Measurements from ENCODE around the gene PPM1N. TPM values are rescaled to one million over a fixed set of nuclear protein-coding genes. Genes with fewer than 3 reads are reported as not detected.

The PPM1N gene
- total and polyA plus RNA-seq, 8 donors = 0.22 to 2.1 (median 0.32) TPM

- no peaks in the 10 kb centered on the region for H3K27me3 ChIP-seq
- peak overlapping the region; percentile 11 to 60 (median 48) for H3K27ac ChIP-seq
- intact Hi-C loops (cut with DNase I) = no loop called here
- WGBS, 2 donors = 15 to 18% methylated on average over 13 of the region's 13 CpGs
- FAIRE-seq (no peak), ATAC-seq (peak; percentile 75 to 95 (median 88)), DNase-seq (peak; percentile 61 to 88 (median 77))
- TF ChIP-seq CTCF (IDR thresholded peaks at IDR 0.05) = no peak
- H3K4me1 ChIP-seq = peaks cover 8 to 19% (median 14%) of the 10 kb centered on the region in 3 donors
- no peak overlapping the region for H3K4me3 ChIP-seq
- no peaks in the 10 kb centered on the region for H3K9me3 ChIP-seq
- H3K36me3 ChIP-seq = peaks cover 0 to 10% (median 4%) of the 10 kb centered on the region in 3 donors
Observed at GRCh38 chr19:45514376-45515051, 16.3 kb downstream of the PPM1N start.

GRCh38 chr19:45515081-45515624, 16.9 kb downstream of the PPM1N start:
- intact Hi-C loops (cut with DNase I) = no loop called here
- FAIRE-seq = no peak
- 77 to 82% methylated on average over 10 of the region's 10 CpGs for WGBS, 2 donors
- peak overlapping the region in 3 of 4 donors; percentile 43 to 60 (median 54) for H3K27ac ChIP-seq
- ATAC-seq = peak in 3 of 4 donors; percentile 12 to 54 (median 48)
- H3K4me1 ChIP-seq = peaks cover 8 to 16% (median 11%) of the 10 kb centered on the region in 3 donors
- H3K4me3 ChIP-seq = no peak overlapping the region
- H3K9me3 ChIP-seq = no peaks in the 10 kb centered on the region
- no peak for DNase-seq
- peaks cover 0 to 14% (median 4%) of the 10 kb centered on the region in 3 donors for H3K36me3 ChIP-seq
- no peak for TF ChIP-seq CTCF (IDR thresholded peaks at IDR 0.05)
- H3K27me3 ChIP-seq = no peaks in the 10 kb centered on the region

GRCh38 chr19:45515807-45516401, 17.7 kb downstream of the PPM1N start:
- Histone ChIP-seq H3K4me1 (peaks cover 8 to 16% (median 11%) of the 10 kb centered on the region in 3 donors), H3K27ac (peak overlapping the region in 2 of 4 donors; percentile 43 to 60)

GRCh38 chr19:45517238-45517637, 19.0 kb downstream of the PPM1N start:
- ATAC-seq (no peak), FAIRE-seq (no peak), DNase-seq (no peak)
- TF ChIP-seq CTCF (IDR thresholded peaks at IDR 0.05) = no peak
- Histone ChIP-seq H3K4me3 (no peak overlapping the region), H3K27ac (no peak overlapping the region), H3K36me3 (peaks cover 0 to 20% (median 4%) of the 10 kb centered on the region in 3 donors), H3K27me3 (no peaks in the 10 kb centered on the region), H3K4me1 (peaks cover 8 to 16% (median 11%) of the 10 kb centered on the region in 3 donors), H3K9me3 (no peaks in the 10 kb centered on the region)
- intact Hi-C loops (cut with DNase I) = no loop called here
- WGBS, 2 donors = 69 to 76% methylated on average over 7 of the region's 7 CpGs

More at GRCh38 chr19:45515807-45516401, 17.7 kb downstream of the PPM1N start:
- no peak for DNase-seq
- intact Hi-C loops (cut with DNase I) = no loop called here
- FAIRE-seq = no peak
- H3K9me3 ChIP-seq = no peaks in the 10 kb centered on the region
- no peak overlapping the region for H3K4me3 ChIP-seq
- peaks cover 0 to 20% (median 4%) of the 10 kb centered on the region in 3 donors for H3K36me3 ChIP-seq
- no peaks in the 10 kb centered on the region for H3K27me3 ChIP-seq
- no peak for TF ChIP-seq CTCF (IDR thresholded peaks at IDR 0.05)
- WGBS, 2 donors = 80 to 89% methylated on average over 9 of the region's 9 CpGs
- no peak for ATAC-seq

Data from pancreas (tissue), 10 donors.